ENCODE results near the gene GAB3. TPM values are rescaled to one million over a fixed set of nuclear protein-coding genes. Genes with fewer than 3 reads are reported as not detected.
"Not testable (repeated sequence)": the region's sequence is repeated elsewhere in the genome, so short reads cannot be mapped to it uniquely, and the experiment has no call there.

The GAB3 gene
- total RNA-seq, 2 donors from 2014 or later = 1.2 to 1.4 TPM

- Histone ChIP-seq H3K27ac (no peak overlapping the region), H3K36me3 (no peaks in the 10 kb centered on the region), H3K27me3 (no peaks in the 10 kb centered on the region), H3K9ac (ENCODE audit: low read depth in 2 of 2, low read length in 2 of 2) (no peak overlapping the region), H3K4me1 (no peaks in the 10 kb centered on the region), H3K9me3 (no peaks in the 10 kb centered on the region), H3K4me3 (no peak overlapping the region)
- DNase-seq = no peak
- no peak for TF ChIP-seq CTCF (IDR thresholded peaks at IDR 0.05)
- intact Hi-C loops (cut with DNase I) = no loop called here
Measured at GRCh38 chrX:154652311-154653047, 98.4 kb downstream of the GAB3 start.

- TF ChIP-seq CTCF (IDR thresholded peaks at IDR 0.05) = no peak
- Histone ChIP-seq H3K27ac (no peak overlapping the region), H3K4me3 (no peak overlapping the region), H3K36me3 (no peaks in the 10 kb centered on the region), H3K4me1 (no peaks in the 10 kb centered on the region), H3K9ac (ENCODE audit: low read depth in 2 of 2, low read length in 2 of 2) (no peak overlapping the region), H3K9me3 (no peaks in the 10 kb centered on the region), H3K27me3 (no peaks in the 10 kb centered on the region)
- no peak for DNase-seq
- intact Hi-C loops (cut with DNase I) = no loop called here
Measured at GRCh38 chrX:154650221-154650510, 100.7 kb downstream of the GAB3 start.

GRCh38 chrX:154649503-154650220 lies 101.2 kb downstream of the GAB3 start:
- TF ChIP-seq CTCF (IDR thresholded peaks at IDR 0.05) = no peak
- intact Hi-C loops (cut with DNase I) = no loop called here
- DNase-seq = no peak

GRCh38 chrX:154648931-154649330 lies 101.9 kb downstream of the GAB3 start:
- no peaks in the 10 kb centered on the region for H3K4me1 ChIP-seq
- intact Hi-C loops (cut with DNase I) = no loop called here
- DNase-seq = no peak
- no peak overlapping the region for H3K4me3 ChIP-seq
- no peaks in the 10 kb centered on the region for H3K36me3 ChIP-seq
- TF ChIP-seq CTCF (IDR thresholded peaks at IDR 0.05) = no peak
- H3K9ac ChIP-seq (ENCODE audit: low read depth in 2 of 2, low read length in 2 of 2) = no peak overlapping the region
- no peaks in the 10 kb centered on the region for H3K27me3 ChIP-seq
- no peak overlapping the region for H3K27ac ChIP-seq
- no peaks in the 10 kb centered on the region for H3K9me3 ChIP-seq

More at GRCh38 chrX:154649503-154650220, 101.2 kb downstream of the GAB3 start:
- no peak overlapping the region for H3K4me3 ChIP-seq
- no peaks in the 10 kb centered on the region for H3K36me3 ChIP-seq
- H3K4me1 ChIP-seq = no peaks in the 10 kb centered on the region
- no peak overlapping the region for H3K27ac ChIP-seq
- H3K9me3 ChIP-seq = no peaks in the 10 kb centered on the region
- no peaks in the 10 kb centered on the region for H3K27me3 ChIP-seq
- no peak overlapping the region for H3K9ac ChIP-seq (ENCODE audit: low read depth in 2 of 2, low read length in 2 of 2)

GRCh38 chrX:154645745-154646378 lies 105.0 kb downstream of the GAB3 start:
- intact Hi-C loops (cut with DNase I); H3K27me3 ChIP-seq; DNase-seq; H3K4me1 ChIP-seq; H3K27ac ChIP-seq; H3K9me3 ChIP-seq; H3K4me3 ChIP-seq; H3K9ac ChIP-seq (ENCODE audit: low read depth in 2 of 2, low read length in 2 of 2); H3K36me3 ChIP-seq: not testable (repeated sequence)

- H3K4me3 ChIP-seq; H3K4me1 ChIP-seq; H3K9ac ChIP-seq (ENCODE audit: low read depth in 2 of 2, low read length in 2 of 2); DNase-seq; H3K27ac ChIP-seq; intact Hi-C loops (cut with DNase I); H3K27me3 ChIP-seq; H3K36me3 ChIP-seq; H3K9me3 ChIP-seq: not testable (repeated sequence)
Measured at GRCh38 chrX:154643708-154644107, 107.2 kb downstream of the GAB3 start.

GRCh38 chrX:154641740-154642139 lies 109.1 kb downstream of the GAB3 start:
- H3K4me3 ChIP-seq; H3K4me1 ChIP-seq; H3K9ac ChIP-seq (ENCODE audit: low read depth in 2 of 2, low read length in 2 of 2); intact Hi-C loops (cut with DNase I); H3K9me3 ChIP-seq; H3K27ac ChIP-seq; H3K36me3 ChIP-seq; H3K27me3 ChIP-seq; DNase-seq: not testable (repeated sequence)

- H3K4me1 ChIP-seq; DNase-seq; H3K27me3 ChIP-seq; H3K36me3 ChIP-seq; H3K9me3 ChIP-seq; H3K4me3 ChIP-seq; H3K27ac ChIP-seq; H3K9ac ChIP-seq (ENCODE audit: low read depth in 2 of 2, low read length in 2 of 2); intact Hi-C loops (cut with DNase I): not testable (repeated sequence)
Measured at GRCh38 chrX:154633661-154634060, 117.2 kb downstream of the GAB3 start.

- H3K36me3 ChIP-seq; intact Hi-C loops (cut with DNase I); H3K9ac ChIP-seq (ENCODE audit: low read depth in 2 of 2, low read length in 2 of 2); H3K27ac ChIP-seq; H3K27me3 ChIP-seq; DNase-seq; H3K9me3 ChIP-seq; H3K4me3 ChIP-seq; H3K4me1 ChIP-seq: not testable (repeated sequence)
Measured at GRCh38 chrX:154630949-154631348, 119.9 kb downstream of the GAB3 start.
